Epithelial cell of esophagus (primary cell): ENCODE results near the gene ZNRF3.

ENCODE experiments used
- DNase-seq: peaks from one replicate; pipeline ENCODE4 v3.0.0; 2010; ENCODE audit warnings: low read depth
- H3K4me3 ChIP-seq: 2 replicates; pipeline ENCODE4 v1.5.1; 2011; ENCODE audit warnings: mild to moderate bottlenecking, low read length, control low read depth
- CTCF ChIP-seq: IDR thresholded peaks from 2 replicates; pipeline ENCODE4 v1.5.1; 2011; ENCODE audit warnings: low read depth, mild to moderate bottlenecking, low read length, control low read depth, inconsistent platforms; ENCODE audit not compliant: insufficient read depth; ENCODE audit errors: missing control alignments

The ZNRF3 gene

GRCh38 chr22:28951530-28951929 is 68.2 kb downstream of the ZNRF3 start:
- no peak overlapping the region for H3K4me3 ChIP-seq
- DNase-seq: no peak
- no peak for TF ChIP-seq CTCF

GRCh38 chr22:28951969-28952521 is 68.7 kb downstream of the ZNRF3 start:
- peak; percentile 2 for TF ChIP-seq CTCF
- no peak for DNase-seq
- no peak overlapping the region for H3K4me3 ChIP-seq

GRCh38 chr22:28952857-28953256 is 69.5 kb downstream of the ZNRF3 start:
- H3K4me3 ChIP-seq: no peak overlapping the region
- no peak for TF ChIP-seq CTCF
- no peak for DNase-seq

GRCh38 chr22:28953403-28953802 is 70.0 kb downstream of the ZNRF3 start:
- TF ChIP-seq CTCF: no peak
- no peak for DNase-seq
- no peak overlapping the region for H3K4me3 ChIP-seq

- no peak overlapping the region for H3K4me3 ChIP-seq
- DNase-seq: no peak
- TF ChIP-seq CTCF: no peak
Observed at GRCh38 chr22:28953976-28954880, 70.9 kb downstream of the ZNRF3 start.

- H3K4me3 ChIP-seq: no peak overlapping the region
- no peak for TF ChIP-seq CTCF
- DNase-seq: no peak
Observed at GRCh38 chr22:28955817-28956216, 72.4 kb downstream of the ZNRF3 start.
